Uterus (tissue), 4 donors: ENCODE results near the gene SYNPO. TPM values are rescaled to one million over a fixed set of nuclear protein-coding genes. Genes with fewer than 3 reads are reported as not detected.

ENCODE experiments used
- DNase-seq, 2 donors: peaks; one replicate each; pipeline ENCODE4 v3.0.0-alpha.2; 2019 to 2020
- H3K27ac ChIP-seq, 2 donors: fragments of 200-600 bp; sonication (generic); 1 replicate in 1 of 2; 2 replicates in 1 of 2; pipeline ENCODE4 v1.5.1; 2016 to 2018
- H3K27me3 ChIP-seq, 2 donors: fragments of 200-600 bp; sonication (generic); one replicate each; pipeline ENCODE4 v1.5.1; 2018 to 2019; ENCODE audit warnings: control low read depth in 1 of 2
- H3K36me3 ChIP-seq, 2 donors: fragments of 200-600 bp; sonication (generic); one replicate each; pipeline ENCODE4 v1.5.1; 2019; ENCODE audit warnings: control low read depth in 1 of 2
- H3K4me1 ChIP-seq, 2 donors: fragments of 200-600 bp; sonication (generic); one replicate each; pipeline ENCODE4 v1.5.1; 2018 to 2019; ENCODE audit warnings: control low read depth in 1 of 2
- H3K4me3 ChIP-seq, 2 donors: fragments of 200-600 bp; sonication (generic); 1 replicate in 1 of 2; 2 replicates in 1 of 2; pipeline ENCODE4 v1.5.1; 2018 to 2019; ENCODE audit warnings: mild to moderate bottlenecking in 1 of 2
- H3K9me3 ChIP-seq, 2 donors: fragments of 200-600 bp; sonication (generic); one replicate each; pipeline ENCODE4 v1.5.1; 2019; ENCODE audit warnings: control low read depth in 1 of 2
- POLR2A ChIP-seq, 2 donors: fragments of 450-650 bp; IDR thresholded peaks; one replicate each; pipeline ENCODE4 v1.6.1; 2016; ENCODE audit warnings: antibody characterized with exemption in 2 of 2, mild to moderate bottlenecking in 1 of 2, moderate library complexity in 1 of 2
- intact Hi-C: fragments of 100-400 bp; cut with DNase I; formaldehyde crosslinking; loops from one replicate; pipeline ENCODE4 v1.15.1; 2023; ENCODE audit warnings: low total_unique reads
- total RNA-seq, 4 donors: library from RNA; depleted of rRNA in 3 of 4; stranded (reverse); fragments of >200 nt in 3 of 4; gene quantifications; one replicate each; pipeline versions ENCODE4 v1.1.0 to v1.2.4, GENCODE V29; 2014 to 2023
- TF ChIP-seq, protein P1 (sequence below), 4 experiments: fragments of 200-600 bp in 2 of 4; fragments of 450-650 bp in 2 of 4; sonication (generic) in 2 of 4; IDR thresholded peaks; one replicate each; pipeline ENCODE4 v1.5.1; 2016 to 2019; ENCODE audit warnings: antibody characterized with exemption in 4 of 4, mild to moderate bottlenecking in 2 of 4, moderate library complexity in 1 of 4
- donor health status: DM: yes; HTN: yes; CAD: no.

SYNPO gene
- total RNA-seq, 4 donors from 2014 or later, result 3.6 to 146 (median 10.6) TPM

- intact Hi-C loops, result no loop called here
- H3K27ac ChIP-seq, result peak overlapping the region in 1 of 2 donors; percentile 58
- H3K36me3 ChIP-seq, result no peaks in the 10 kb centered on the region
- H3K4me3 ChIP-seq, result no peak overlapping the region
- peaks cover 0 to 19% of the 10 kb centered on the region in 2 donors for H3K4me1 ChIP-seq
- no peaks in the 10 kb centered on the region for H3K27me3 ChIP-seq
- no peaks in the 10 kb centered on the region for H3K9me3 ChIP-seq
- TF ChIP-seq POLR2A (IDR thresholded peaks at IDR 0.05), result no peak
- TF ChIP-seq, protein P1, sequence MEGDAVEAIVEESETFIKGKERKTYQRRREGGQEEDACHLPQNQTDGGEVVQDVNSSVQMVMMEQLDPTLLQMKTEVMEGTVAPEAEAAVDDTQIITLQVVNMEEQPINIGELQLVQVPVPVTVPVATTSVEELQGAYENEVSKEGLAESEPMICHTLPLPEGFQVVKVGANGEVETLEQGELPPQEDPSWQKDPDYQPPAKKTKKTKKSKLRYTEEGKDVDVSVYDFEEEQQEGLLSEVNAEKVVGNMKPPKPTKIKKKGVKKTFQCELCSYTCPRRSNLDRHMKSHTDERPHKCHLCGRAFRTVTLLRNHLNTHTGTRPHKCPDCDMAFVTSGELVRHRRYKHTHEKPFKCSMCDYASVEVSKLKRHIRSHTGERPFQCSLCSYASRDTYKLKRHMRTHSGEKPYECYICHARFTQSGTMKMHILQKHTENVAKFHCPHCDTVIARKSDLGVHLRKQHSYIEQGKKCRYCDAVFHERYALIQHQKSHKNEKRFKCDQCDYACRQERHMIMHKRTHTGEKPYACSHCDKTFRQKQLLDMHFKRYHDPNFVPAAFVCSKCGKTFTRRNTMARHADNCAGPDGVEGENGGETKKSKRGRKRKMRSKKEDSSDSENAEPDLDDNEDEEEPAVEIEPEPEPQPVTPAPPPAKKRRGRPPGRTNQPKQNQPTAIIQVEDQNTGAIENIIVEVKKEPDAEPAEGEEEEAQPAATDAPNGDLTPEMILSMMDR (IDR thresholded peaks at IDR 0.05), result no peak
- peak in 1 of 2 donors; percentile 17 for DNase-seq
Observed at GRCh38 chr5:150650021-150651006, 9.9 kb downstream of the SYNPO start.

DNA sequence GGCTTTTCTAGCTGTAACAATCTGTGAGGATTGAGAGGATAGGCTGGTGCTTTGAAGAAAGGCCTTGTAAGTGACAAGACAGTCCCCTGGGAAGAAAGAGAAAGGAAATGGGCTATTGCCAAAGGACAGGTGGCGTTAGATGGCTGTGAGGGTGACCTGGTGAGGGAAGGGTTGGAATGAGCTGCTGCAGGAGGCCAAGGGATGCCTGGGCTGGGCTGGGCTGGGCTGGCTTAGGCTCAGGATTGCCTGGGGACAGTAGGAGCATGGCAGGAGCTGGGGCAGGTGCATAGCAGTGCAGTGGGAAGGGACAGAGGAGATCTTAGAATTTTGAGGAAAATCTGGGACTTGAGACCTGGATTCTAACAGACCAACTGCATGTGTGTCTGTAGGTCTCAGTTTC lies 10.9 kb downstream of the SYNPO start:
- H3K36me3 ChIP-seq, result no peaks in the 10 kb centered on the region
- H3K27ac ChIP-seq, result peak overlapping the region in 1 of 2 donors; percentile 12
- peaks cover 0 to 17% of the 10 kb centered on the region in 2 donors for H3K4me1 ChIP-seq
- no peak overlapping the region for H3K4me3 ChIP-seq
- intact Hi-C loops, result no loop called here
- no peak for DNase-seq
- TF ChIP-seq, protein P1 (IDR thresholded peaks at IDR 0.05), result no peak
- H3K9me3 ChIP-seq, result no peaks in the 10 kb centered on the region
- H3K27me3 ChIP-seq, result no peaks in the 10 kb centered on the region

- TF ChIP-seq POLR2A (IDR thresholded peaks at IDR 0.05), result no peak
- TF ChIP-seq, protein P1 (IDR thresholded peaks at IDR 0.05), result no peak
- Histone ChIP-seq H3K4me3 (no peak overlapping the region), H3K9me3 (no peaks in the 10 kb centered on the region), H3K4me1 (peaks cover 0 to 17% of the 10 kb centered on the region in 2 donors), H3K36me3 (no peaks in the 10 kb centered on the region), H3K27ac (peak overlapping the region in 1 of 2 donors; percentile 44), H3K27me3 (no peaks in the 10 kb centered on the region)
- peak in 1 of 2 donors; percentile 52 for DNase-seq
- intact Hi-C loops, result no loop called here
Observed at GRCh38 chr5:150651924-150652671, 11.6 kb downstream of the SYNPO start.

- Histone ChIP-seq H3K4me3 (no peak overlapping the region), H3K27ac (peak overlapping the region; percentile 32 to 34), H3K36me3 (no peaks in the 10 kb centered on the region), H3K4me1 (peaks cover 0 to 15% of the 10 kb centered on the region in 2 donors), H3K9me3 (no peaks in the 10 kb centered on the region), H3K27me3 (no peaks in the 10 kb centered on the region)
- intact Hi-C loops, result no loop called here
- DNase-seq, result no peak
- TF ChIP-seq POLR2A (IDR thresholded peaks at IDR 0.05), result no peak
- TF ChIP-seq, protein P1 (IDR thresholded peaks at IDR 0.05), result no peak
Observed at GRCh38 chr5:150653145-150653761, 12.8 kb downstream of the SYNPO start.
